KOPT-K1 (cell line): ENCODE data around the gene SCTR.

ENCODE experiments used
- H3K27ac ChIP-seq: fragments of 200-600 bp; sonication (generic); 2 replicates; pipeline ENCODE4 v1.5.1; 2016; ENCODE audit warnings: antibody characterized with exemption, mild to moderate bottlenecking, low read depth, low read length; ENCODE audit not compliant: poor library complexity, severe bottlenecking
- H3K36me3 ChIP-seq: fragments of 200-600 bp; sonication (generic); 2 replicates; pipeline ENCODE4 v1.5.1; 2017; ENCODE audit warnings: antibody characterized with exemption, mild to moderate bottlenecking, low read length, moderate library complexity; ENCODE audit not compliant: insufficient read depth
- H3K9me3 ChIP-seq: fragments of 200-600 bp; sonication (generic); 2 replicates; pipeline ENCODE4 v1.5.1; 2017; ENCODE audit warnings: antibody characterized with exemption, low read length, mild to moderate bottlenecking; ENCODE audit not compliant: insufficient read depth, poor library complexity, severe bottlenecking

Gene SCTR

GRCh38 chr2:119475857-119476244 lies 48.4 kb downstream of the SCTR start:
- Histone ChIP-seq H3K27ac (no peak overlapping the region), H3K36me3 (no peaks in the 10 kb centered on the region), H3K9me3 (no peaks in the 10 kb centered on the region)

- Histone ChIP-seq H3K27ac (no peak overlapping the region), H3K36me3 (no peaks in the 10 kb centered on the region), H3K9me3 (no peaks in the 10 kb centered on the region)
Observed at GRCh38 chr2:119475225-119475856, 48.9 kb downstream of the SCTR start.

DNA sequence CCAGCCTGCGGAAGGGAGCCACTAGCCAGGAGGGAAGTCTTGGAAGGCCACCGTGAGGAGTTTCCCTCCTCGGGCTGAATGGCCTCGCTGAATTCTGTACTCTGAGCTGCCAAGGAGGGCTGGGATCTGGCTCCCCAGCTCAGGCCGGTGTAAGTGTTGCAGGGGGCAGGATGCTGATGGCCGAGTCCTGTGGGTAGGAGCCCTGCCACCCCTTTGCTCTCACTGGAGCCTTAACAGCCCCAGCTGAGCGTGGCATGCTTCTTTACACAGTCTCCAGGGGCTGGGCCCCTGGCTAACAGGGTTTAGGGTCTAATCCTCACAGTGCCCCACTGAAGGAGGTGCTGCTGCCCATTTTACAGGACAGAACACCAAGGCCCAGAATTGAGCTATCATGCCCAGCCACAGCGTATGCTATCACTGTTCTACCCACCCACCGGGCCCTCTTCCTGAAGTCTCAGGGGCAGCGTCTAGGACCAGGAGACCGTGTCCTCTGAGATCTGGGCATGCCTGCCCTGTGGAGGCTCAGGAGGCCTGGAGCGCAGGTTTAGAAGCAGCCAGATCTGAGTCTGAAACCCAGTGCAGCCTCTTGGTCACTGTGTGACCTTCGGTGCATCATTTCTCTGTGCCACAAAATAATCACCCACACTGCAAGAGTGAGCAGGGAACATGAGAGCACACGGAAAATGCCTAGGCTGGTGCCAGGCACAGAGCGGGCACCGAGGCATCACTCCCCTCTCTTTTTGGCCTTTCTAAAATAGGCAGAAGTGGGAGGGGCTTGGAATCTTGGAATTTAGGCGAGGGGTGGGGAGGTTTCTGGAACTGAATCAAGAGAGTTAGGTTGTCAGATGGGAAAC lies 49.7 kb downstream of the SCTR start:
- Histone ChIP-seq H3K27ac (no peak overlapping the region), H3K36me3 (no peaks in the 10 kb centered on the region), H3K9me3 (no peaks in the 10 kb centered on the region)

GRCh38 chr2:119473621-119474370 lies 50.5 kb downstream of the SCTR start:
- no peaks in the 10 kb centered on the region for H3K36me3 ChIP-seq
- no peak overlapping the region for H3K27ac ChIP-seq
- H3K9me3 ChIP-seq, result no peaks in the 10 kb centered on the region

DNA sequence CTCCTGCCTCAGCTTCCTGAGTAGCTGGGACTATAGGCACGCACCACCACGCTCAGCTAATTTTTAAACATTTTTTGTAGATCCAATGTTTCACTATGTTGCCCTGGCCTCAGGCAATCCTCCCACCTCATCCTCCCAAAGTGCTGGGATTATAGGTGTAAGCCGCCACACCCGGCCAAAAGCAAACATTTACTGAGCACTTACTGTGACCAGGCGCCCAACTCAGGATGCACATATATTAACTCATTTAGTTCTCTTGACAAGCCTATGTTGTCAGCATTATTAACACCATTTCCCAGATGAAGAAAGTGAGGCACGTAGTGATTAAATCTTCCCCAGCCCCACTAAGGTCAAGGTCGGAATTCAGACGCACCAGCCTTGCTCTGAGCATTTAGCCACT lies 51.5 kb downstream of the SCTR start:
- no peak overlapping the region for H3K27ac ChIP-seq
- H3K36me3 ChIP-seq, result no peaks in the 10 kb centered on the region
- H3K9me3 ChIP-seq, result no peaks in the 10 kb centered on the region

DNA sequence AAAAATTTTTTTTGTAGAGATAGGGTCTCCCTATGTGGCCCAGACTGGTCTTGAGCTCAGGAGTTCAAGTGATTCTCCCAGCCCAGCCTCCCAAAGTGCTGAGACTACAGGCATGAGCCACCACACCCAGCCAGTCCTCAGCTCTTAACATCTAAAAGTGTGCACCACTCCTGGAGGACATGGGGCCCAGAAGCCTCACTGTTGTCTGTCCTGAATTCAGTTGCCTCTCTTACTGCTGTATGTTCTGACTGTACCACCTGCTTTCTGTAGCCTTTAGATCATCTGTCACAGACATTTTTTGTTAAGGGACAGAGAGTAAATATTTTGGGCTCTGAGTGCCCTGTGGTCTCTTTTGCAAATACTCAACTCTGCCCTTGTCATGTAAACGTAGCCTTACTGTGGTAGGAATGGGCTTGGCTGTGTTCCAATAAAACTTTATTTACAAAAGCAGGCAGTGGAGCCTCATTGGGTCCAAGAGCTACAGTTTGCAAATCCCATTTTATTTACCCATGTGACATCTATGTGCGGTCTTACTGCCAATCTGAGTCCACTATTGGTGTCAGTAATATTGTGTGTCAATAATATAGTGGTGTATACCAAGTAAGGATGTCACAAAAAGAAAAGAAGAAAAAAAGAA lies 54.5 kb downstream of the SCTR start:
- no peaks in the 10 kb centered on the region for H3K36me3 ChIP-seq
- no peak overlapping the region for H3K27ac ChIP-seq
- H3K9me3 ChIP-seq, result no peaks in the 10 kb centered on the region

- H3K36me3 ChIP-seq, result no peaks in the 10 kb centered on the region
- H3K27ac ChIP-seq, result no peak overlapping the region
- no peaks in the 10 kb centered on the region for H3K9me3 ChIP-seq
Observed at GRCh38 chr2:119469131-119469530, 55.2 kb downstream of the SCTR start.

DNA sequence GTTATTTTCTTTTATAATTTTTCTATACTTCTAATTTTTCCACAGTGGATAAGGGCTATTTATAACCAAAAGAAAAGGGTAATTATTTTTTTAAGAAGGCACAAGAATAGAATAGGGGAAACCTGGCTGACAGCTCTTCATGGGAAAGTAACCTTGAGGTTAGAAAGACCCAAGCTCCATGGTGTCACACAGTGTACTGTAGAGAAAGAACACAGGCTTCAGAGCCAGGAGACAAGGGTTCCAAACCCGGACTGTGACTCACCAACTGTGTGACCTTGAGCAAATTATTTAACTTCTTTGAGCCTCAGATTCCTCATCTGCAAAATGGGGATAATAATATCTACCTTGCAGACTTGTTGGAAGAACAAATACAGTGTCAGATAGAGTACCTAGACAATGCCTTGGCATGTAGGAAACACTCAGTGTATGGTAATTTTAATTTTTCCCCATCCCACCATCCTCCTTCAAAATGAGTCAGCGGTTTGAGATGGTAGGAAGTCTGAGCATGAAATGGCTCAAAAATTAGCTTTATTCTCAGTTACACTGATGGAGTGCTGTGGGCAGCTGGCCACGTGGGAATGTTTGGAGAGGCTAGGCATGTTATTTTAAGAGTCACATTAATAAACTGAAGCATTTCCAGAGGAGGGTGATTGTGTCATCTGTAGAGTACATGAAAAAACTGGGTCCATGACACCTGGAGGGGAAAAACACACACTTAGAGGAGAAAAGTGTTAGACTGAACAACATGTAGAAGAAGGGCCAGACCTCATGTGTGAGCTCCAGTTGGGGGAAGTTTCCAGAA lies 55.9 kb downstream of the SCTR start:
- Histone ChIP-seq H3K36me3 (no peaks in the 10 kb centered on the region), H3K27ac (no peak overlapping the region), H3K9me3 (no peaks in the 10 kb centered on the region)

DNA sequence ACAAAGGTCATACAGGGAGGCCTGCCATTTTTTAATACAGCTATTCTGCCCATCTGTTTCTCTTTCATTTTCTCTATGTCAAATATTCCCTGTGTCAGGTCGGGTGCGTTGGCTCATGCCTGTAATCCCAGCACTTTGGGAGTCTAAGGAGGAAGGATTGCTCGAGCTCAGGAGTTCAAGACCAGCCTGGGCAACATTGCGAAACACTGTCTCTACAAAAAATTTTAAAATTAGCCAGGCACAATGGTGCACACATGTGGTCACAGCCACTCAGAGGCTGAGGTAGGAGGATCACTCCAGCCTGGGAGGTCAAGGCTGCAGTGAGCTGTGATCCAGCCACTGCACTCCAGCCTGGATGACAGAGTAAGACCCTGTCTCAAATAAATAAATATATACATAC lies 57.9 kb downstream of the SCTR start:
- Histone ChIP-seq H3K27ac (no peak overlapping the region), H3K9me3 (no peaks in the 10 kb centered on the region), H3K36me3 (no peaks in the 10 kb centered on the region)

- Histone ChIP-seq H3K27ac (no peak overlapping the region), H3K36me3 (no peaks in the 10 kb centered on the region), H3K9me3 (no peaks in the 10 kb centered on the region)
Observed at GRCh38 chr2:119465687-119466086, 58.6 kb downstream of the SCTR start.

DNA sequence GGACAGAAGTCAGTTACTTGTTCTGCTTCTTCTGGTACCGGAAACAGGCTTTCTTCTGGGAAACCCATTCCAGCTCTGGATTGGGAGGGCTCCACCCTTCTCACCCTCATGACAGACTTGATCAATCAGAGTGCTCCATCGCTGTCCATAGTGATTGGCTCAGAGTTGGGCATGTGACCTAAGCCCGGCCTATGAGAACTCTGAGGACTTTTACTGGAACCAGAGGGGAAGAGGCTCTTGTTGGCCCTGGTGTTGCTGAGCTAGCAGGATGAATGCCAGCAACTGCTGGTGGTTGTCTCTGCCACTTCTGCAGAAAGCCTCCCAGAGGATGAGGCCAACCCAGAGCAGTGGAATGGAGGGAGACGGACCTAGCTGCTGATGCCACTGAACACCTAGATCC lies 59.3 kb downstream of the SCTR start:
- Histone ChIP-seq H3K27ac (no peak overlapping the region), H3K9me3 (no peaks in the 10 kb centered on the region), H3K36me3 (no peaks in the 10 kb centered on the region)

GRCh38 chr2:119463990-119464389 lies 60.3 kb downstream of the SCTR start:
- H3K36me3 ChIP-seq, result no peaks in the 10 kb centered on the region
- H3K9me3 ChIP-seq, result no peaks in the 10 kb centered on the region
- H3K27ac ChIP-seq, result no peak overlapping the region

GRCh38 chr2:119463136-119463535 lies 61.1 kb downstream of the SCTR start:
- no peaks in the 10 kb centered on the region for H3K9me3 ChIP-seq
- no peak overlapping the region for H3K27ac ChIP-seq
- H3K36me3 ChIP-seq, result no peaks in the 10 kb centered on the region

GRCh38 chr2:119462574-119462973 lies 61.7 kb downstream of the SCTR start:
- Histone ChIP-seq H3K27ac (no peak overlapping the region), H3K9me3 (no peaks in the 10 kb centered on the region), H3K36me3 (no peaks in the 10 kb centered on the region)
